RWPE1 (cell line): ENCODE measurements around the gene POTEF.
"Not testable (repeated sequence)": the region's sequence is repeated elsewhere in the genome, so short reads cannot be mapped to it uniquely, and the experiment has no call there.

Experiments used
- CTCF ChIA-PET: fragments of 350-600 bp; sonication (Branson Sonifier 250); formaldehyde crosslinking; extraction: SDS; loops from one replicate; lab custom pipeline; 2021; lab: Yijun Ruan, JAX
- POLR2A ChIA-PET: fragments of 400-600 bp; formaldehyde crosslinking; extraction: SDS; loops from one replicate; lab custom pipeline; 2020; ENCODE audit warnings: antibody characterized with exemption; ENCODE audit not compliant: low non-redundant PET; lab: Yijun Ruan, JAX
- DNase-seq: peaks from one replicate; pipeline ENCODE4 v3.0.0; 2012; ENCODE audit warnings: low spot score
- H3K27ac ChIP-seq: fragments of 450-650 bp; 2 replicates; pipeline ENCODE4 v1.5.1; 2017
- CTCF ChIP-seq: fragments of 450-650 bp; conservative IDR thresholded peaks from 2 replicates; pipeline ENCODE4 v1.5.1; 2017; ENCODE audit warnings: low read depth, mild to moderate bottlenecking

POTEF gene

GRCh38 chr2:130154773-130155765 lies 26.0 kb upstream of the POTEF start:
- TF ChIP-seq CTCF: no peak
- CTCF ChIA-PET: interaction anchor here (0.6 to 1.0 kb wide), 3 partner anchors 9 to 178 kb away, joined by 3 to 5 read pairs (median 3); no protein-coding TSS in a partner anchor
- H3K27ac ChIP-seq: no peak overlapping the region
- POLR2A ChIA-PET: no interaction called here
- no peak for DNase-seq

- CTCF ChIA-PET, POLR2A ChIA-PET, DNase-seq, H3K27ac ChIP-seq: not testable (repeated sequence)
Observed at GRCh38 chr2:130154423-130154770, 25.4 kb upstream of the POTEF start.

- H3K27ac ChIP-seq, DNase-seq, POLR2A ChIA-PET, CTCF ChIA-PET: not testable (repeated sequence)
Observed at GRCh38 chr2:130153721-130154422, 24.9 kb upstream of the POTEF start.

GRCh38 chr2:130152816-130153595 lies 24.0 kb upstream of the POTEF start:
- no peak overlapping the region for H3K27ac ChIP-seq
- no peak for DNase-seq
- POLR2A ChIA-PET: no interaction called here
- CTCF ChIA-PET: no interaction called here
- TF ChIP-seq CTCF: no peak

- H3K27ac ChIP-seq, DNase-seq, POLR2A ChIA-PET: not testable (repeated sequence)
- CTCF ChIA-PET: interaction anchor here (0.6 kb wide), 1 partner anchor 222 kb away, joined by 3 read pairs; no protein-coding TSS in a partner anchor
Observed at GRCh38 chr2:130152136-130152815, 23.3 kb upstream of the POTEF start.

GRCh38 chr2:130151145-130151512 lies 22.1 kb upstream of the POTEF start:
- H3K27ac ChIP-seq, POLR2A ChIA-PET, CTCF ChIA-PET, DNase-seq: not testable (repeated sequence)

- ChIA-PET CTCF (no interaction called here), POLR2A (no interaction called here)
- no peak for TF ChIP-seq CTCF
- no peak overlapping the region for H3K27ac ChIP-seq
- no peak for DNase-seq
Observed at GRCh38 chr2:130150181-130151144, 21.4 kb upstream of the POTEF start.

GRCh38 chr2:130148515-130148914 lies 19.5 kb upstream of the POTEF start:
- H3K27ac ChIP-seq, POLR2A ChIA-PET, DNase-seq: not testable (repeated sequence)
- CTCF ChIA-PET: interaction anchor here (0.6 kb wide), 1 partner anchor 1006 kb away, joined by 4 read pairs; no protein-coding TSS in a partner anchor

- CTCF ChIA-PET, DNase-seq, POLR2A ChIA-PET: not testable (repeated sequence)
- peak within 1 kb of the TSS; percentile 41; the same call in 1 of the 2 replicates for H3K27ac ChIP-seq
Observed at GRCh38 chr2:130145006-130145414, 16.0 kb upstream of the POTEF start, which contains the start of gene CCDC74B. TSS of gene CCDC74B (minus strand) at chr2:130145112. CDS start at chr2:130144996, 116 bp downstream.

GRCh38 chr2:130143266-130144039 lies 14.4 kb upstream of the POTEF start:
- CTCF ChIA-PET, H3K27ac ChIP-seq, DNase-seq, POLR2A ChIA-PET: not testable (repeated sequence)
